Measurements from ENCODE around the gene LYSMD1. TPM values are rescaled to one million over a fixed set of nuclear protein-coding genes. Genes with fewer than 3 reads are reported as not detected.

The LYSMD1 gene
- total RNA-seq, 1 experiment from 2014 or later: 5.0 TPM

DNA sequence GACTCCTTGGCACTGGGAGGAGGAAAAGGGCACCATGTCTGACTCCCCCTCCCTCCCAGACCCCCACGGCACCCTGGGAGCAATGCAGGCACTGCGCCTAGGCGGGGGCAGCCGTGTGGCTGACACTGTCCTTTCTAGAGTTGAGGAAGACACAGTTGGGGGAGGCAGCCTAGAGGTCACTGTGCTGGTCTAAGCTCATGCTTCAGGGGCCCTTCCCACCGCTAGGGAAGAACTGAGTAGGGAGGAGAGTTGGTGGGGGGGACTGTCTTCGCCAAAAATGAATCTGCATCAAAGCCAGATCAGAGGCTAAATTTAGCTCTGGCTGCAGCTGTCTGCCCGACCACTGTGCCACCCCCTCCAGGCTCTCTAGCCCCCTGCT lies 22.7 kb downstream of the LYSMD1 start:
- Histone ChIP-seq H3K4me1 (peaks cover 11% of the 10 kb centered on the region), H3K36me3 (ENCODE audit: control insufficient read depth, insufficient read depth, low read length) (no peaks in the 10 kb centered on the region), H3K27me3 (replicated peaks; ENCODE audit: control insufficient read depth, insufficient read depth, low read length) (no peaks in the 10 kb centered on the region), H3K9me3 (no peaks in the 10 kb centered on the region), H3K4me3 (ENCODE audit: low read depth, low read length) (no peak overlapping the region)
- POLR2A ChIA-PET: interaction anchor here (0.6 kb wide), 1 partner anchor 96 kb away, joined by 3 read pairs; the partner anchor contains the start of gene C1orf56
- H3K36me3 Mint-ChIP-seq (ENCODE audit: insufficient read depth, unreplicated experiment): peaks cover 4% of the 10 kb centered on the region
- no peak for DNase-seq
- intact Hi-C loops (cut with micrococcal nuclease; ENCODE audit: unreplicated experiment): no loop called here
- no peaks in the 10 kb centered on the region for H3K9me3 Mint-ChIP-seq (ENCODE audit: unreplicated experiment)
- H3K4me1 Mint-ChIP-seq (ENCODE audit: low read depth, unreplicated experiment): peaks cover 12% of the 10 kb centered on the region
- H3K27me3 Mint-ChIP-seq (ENCODE audit: insufficient read depth, unreplicated experiment): no peaks in the 10 kb centered on the region
- BruUV-seq (replicated peaks): no TSS peak
- no peak overlapping the region for H3K4me3 Mint-ChIP-seq (ENCODE audit: unreplicated experiment)
- no peak overlapping the region for H3K27ac Mint-ChIP-seq (ENCODE audit: unreplicated experiment)
- CTCF ChIA-PET: interaction anchor here (1.1 kb wide), 1 partner anchor 43 kb away, joined by 4 read pairs; no protein-coding TSS in a partner anchor
- TF ChIP-seq, protein P1, sequence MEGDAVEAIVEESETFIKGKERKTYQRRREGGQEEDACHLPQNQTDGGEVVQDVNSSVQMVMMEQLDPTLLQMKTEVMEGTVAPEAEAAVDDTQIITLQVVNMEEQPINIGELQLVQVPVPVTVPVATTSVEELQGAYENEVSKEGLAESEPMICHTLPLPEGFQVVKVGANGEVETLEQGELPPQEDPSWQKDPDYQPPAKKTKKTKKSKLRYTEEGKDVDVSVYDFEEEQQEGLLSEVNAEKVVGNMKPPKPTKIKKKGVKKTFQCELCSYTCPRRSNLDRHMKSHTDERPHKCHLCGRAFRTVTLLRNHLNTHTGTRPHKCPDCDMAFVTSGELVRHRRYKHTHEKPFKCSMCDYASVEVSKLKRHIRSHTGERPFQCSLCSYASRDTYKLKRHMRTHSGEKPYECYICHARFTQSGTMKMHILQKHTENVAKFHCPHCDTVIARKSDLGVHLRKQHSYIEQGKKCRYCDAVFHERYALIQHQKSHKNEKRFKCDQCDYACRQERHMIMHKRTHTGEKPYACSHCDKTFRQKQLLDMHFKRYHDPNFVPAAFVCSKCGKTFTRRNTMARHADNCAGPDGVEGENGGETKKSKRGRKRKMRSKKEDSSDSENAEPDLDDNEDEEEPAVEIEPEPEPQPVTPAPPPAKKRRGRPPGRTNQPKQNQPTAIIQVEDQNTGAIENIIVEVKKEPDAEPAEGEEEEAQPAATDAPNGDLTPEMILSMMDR (IDR thresholded peaks at IDR 0.05; ENCODE audit: insufficient read depth in 1 of 2, low read depth in 1 of 2, low read length in 1 of 2, severe bottlenecking in 1 of 2, unreplicated experiment in 1 of 2): no peak

DNA sequence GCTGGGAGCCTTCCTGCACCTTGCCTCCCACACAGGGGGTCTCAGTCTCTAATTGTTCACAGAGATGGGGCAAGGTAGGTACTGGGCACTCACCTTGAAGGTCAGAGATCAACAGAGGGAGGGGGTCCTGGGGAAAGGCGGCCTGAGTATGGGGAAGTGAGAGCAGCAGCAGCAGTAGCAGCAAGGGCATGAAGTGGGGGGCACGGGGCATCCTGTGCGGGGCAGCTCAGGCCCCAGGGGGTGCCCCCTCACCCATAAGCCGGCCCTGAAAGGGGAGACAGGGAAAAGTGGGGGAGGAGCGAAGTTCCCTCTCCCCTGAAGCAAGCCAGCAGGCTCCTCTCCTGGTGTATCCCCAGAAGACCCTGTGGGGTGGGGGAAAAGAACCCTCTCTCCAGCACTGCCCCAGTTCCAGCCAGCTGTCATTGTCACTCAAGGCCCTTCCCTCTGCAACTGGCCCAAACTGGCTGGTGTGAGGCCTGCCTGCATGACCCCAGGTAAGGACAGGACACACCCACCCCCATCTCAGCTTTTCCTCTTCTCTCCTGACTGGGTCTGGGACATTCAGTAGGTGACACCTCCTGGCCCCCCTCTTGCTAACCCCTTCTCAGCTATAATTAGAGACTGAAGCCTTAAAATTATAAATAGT lies 23.2 kb downstream of the LYSMD1 start:
- TF ChIP-seq, protein P1 (IDR thresholded peaks at IDR 0.05; ENCODE audit: insufficient read depth in 1 of 2, low read depth in 1 of 2, low read length in 1 of 2, severe bottlenecking in 1 of 2, unreplicated experiment in 1 of 2): no peak
- Mint-ChIP-seq H3K36me3 (ENCODE audit: insufficient read depth, unreplicated experiment) (peaks cover 4% of the 10 kb centered on the region), H3K27me3 (ENCODE audit: insufficient read depth, unreplicated experiment) (no peaks in the 10 kb centered on the region), H3K9me3 (ENCODE audit: unreplicated experiment) (no peaks in the 10 kb centered on the region), H3K27ac (ENCODE audit: unreplicated experiment) (no peak overlapping the region), H3K4me3 (ENCODE audit: unreplicated experiment) (no peak overlapping the region), H3K4me1 (ENCODE audit: low read depth, unreplicated experiment) (peaks cover 7% of the 10 kb centered on the region)
- DNase-seq: no peak
- intact Hi-C loops (cut with micrococcal nuclease; ENCODE audit: unreplicated experiment): no loop called here
- Histone ChIP-seq H3K27me3 (replicated peaks; ENCODE audit: control insufficient read depth, insufficient read depth, low read length) (no peaks in the 10 kb centered on the region), H3K4me1 (peaks cover 6% of the 10 kb centered on the region), H3K4me3 (ENCODE audit: low read depth, low read length) (no peak overlapping the region), H3K36me3 (ENCODE audit: control insufficient read depth, insufficient read depth, low read length) (no peaks in the 10 kb centered on the region), H3K9me3 (no peaks in the 10 kb centered on the region)
- ChIA-PET POLR2A (no interaction called here), CTCF (interaction anchor here (1.1 to 1.3 kb wide), 2 partner anchors 11 to 43 kb away, joined by 4 read pairs; no protein-coding TSS in a partner anchor)
- no TSS peak for BruUV-seq (replicated peaks)

DNA sequence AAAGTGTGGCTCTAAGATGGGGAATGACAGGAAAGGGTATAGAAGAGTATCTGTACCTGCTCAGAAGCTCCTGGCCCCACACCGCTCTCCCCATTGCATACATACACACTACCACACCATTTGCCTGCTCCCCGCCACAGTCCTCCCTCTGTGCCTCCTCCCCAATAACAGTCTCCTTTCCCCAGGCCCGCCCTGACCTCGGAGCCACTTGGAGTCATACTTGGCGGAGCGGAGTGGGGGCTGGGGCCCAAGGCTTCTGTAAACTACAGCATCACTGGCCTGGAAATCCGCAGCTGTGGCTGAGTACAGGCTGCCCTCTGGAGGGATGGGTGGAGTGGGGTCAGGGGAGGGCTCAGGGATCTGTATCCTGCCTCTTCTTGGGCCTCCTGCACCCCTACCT lies 27.9 kb downstream of the LYSMD1 start:
- Mint-ChIP-seq H3K4me3 (ENCODE audit: unreplicated experiment) (no peak overlapping the region), H3K27ac (ENCODE audit: unreplicated experiment) (no peak overlapping the region), H3K4me1 (ENCODE audit: low read depth, unreplicated experiment) (no peaks in the 10 kb centered on the region), H3K36me3 (ENCODE audit: insufficient read depth, unreplicated experiment) (no peaks in the 10 kb centered on the region), H3K27me3 (ENCODE audit: insufficient read depth, unreplicated experiment) (no peaks in the 10 kb centered on the region), H3K9me3 (ENCODE audit: unreplicated experiment) (no peaks in the 10 kb centered on the region)
- no TSS peak for BruUV-seq (replicated peaks)
- no peak for DNase-seq
- ChIA-PET POLR2A (no interaction called here), CTCF (interaction anchor here (0.6 kb wide), 1 partner anchor 142 kb away, joined by 4 read pairs; no protein-coding TSS in a partner anchor)
- Histone ChIP-seq H3K27me3 (replicated peaks; ENCODE audit: control insufficient read depth, insufficient read depth, low read length) (no peaks in the 10 kb centered on the region), H3K36me3 (ENCODE audit: control insufficient read depth, insufficient read depth, low read length) (no peaks in the 10 kb centered on the region), H3K9me3 (no peaks in the 10 kb centered on the region), H3K4me3 (ENCODE audit: low read depth, low read length) (no peak overlapping the region), H3K4me1 (no peaks in the 10 kb centered on the region)
- TF ChIP-seq, protein P1 (IDR thresholded peaks at IDR 0.05; ENCODE audit: insufficient read depth in 1 of 2, low read depth in 1 of 2, low read length in 1 of 2, severe bottlenecking in 1 of 2, unreplicated experiment in 1 of 2): no peak
- intact Hi-C loops (cut with micrococcal nuclease; ENCODE audit: unreplicated experiment): no loop called here
